Naive B cell (primary cell): Measurements from ENCODE around the gene SERPINB13. TPM values are rescaled to one million over a fixed set of nuclear protein-coding genes. Genes with fewer than 3 reads are reported as not detected.
"Not testable (repeated sequence)": the region's sequence is repeated elsewhere in the genome, so short reads cannot be mapped to it uniquely, and the experiment has no call there.

Source experiments
- ATAC-seq, 2 donors: fragments of 150-1000 bp; cut with Tn5 transposase; 2 replicates each; pipeline ENCODE4 v1.10.0; 2021; ENCODE audit warnings: low read depth in 2 of 2, mild to moderate bottlenecking in 2 of 2, moderate library complexity in 2 of 2
- DNase-seq: peaks from one replicate; pipeline ENCODE4 v3.0.0; 2022
- H3K27ac Mint-ChIP-seq, 6 donors: one replicate each; pipeline ENCODE4 v1.8.0; 2020 to 2022; ENCODE audit warnings: mild to moderate bottlenecking in 6 of 6, mixed read lengths in 6 of 6, moderate library complexity in 5 of 6, inconsistent platforms in 2 of 6
- H3K27me3 Mint-ChIP-seq, 3 donors: one replicate each; pipeline ENCODE4 v1.8.0; 2021 to 2022; ENCODE audit warnings: mixed read lengths in 3 of 3, mild to moderate bottlenecking in 1 of 3
- H3K36me3 Mint-ChIP-seq, 2 donors: one replicate each; pipeline ENCODE4 v1.8.0; 2020 to 2022; ENCODE audit warnings: mixed read lengths in 2 of 2, inconsistent platforms in 1 of 2, mild to moderate bottlenecking in 1 of 2
- H3K4me1 Mint-ChIP-seq, 3 donors: one replicate each; pipeline ENCODE4 v1.8.0; 2020 to 2022; ENCODE audit warnings: mixed read lengths in 3 of 3, inconsistent platforms in 1 of 3, mild to moderate bottlenecking in 1 of 3, moderate library complexity in 1 of 3
- H3K4me3 Mint-ChIP-seq, 8 donors: one replicate each; pipeline ENCODE4 v1.8.0; 2020 to 2022; ENCODE audit warnings: mild to moderate bottlenecking in 8 of 8, mixed read lengths in 8 of 8, moderate library complexity in 8 of 8, inconsistent platforms in 2 of 8
- H3K9me3 Mint-ChIP-seq, 7 donors: one replicate each; pipeline ENCODE4 v1.8.0; 2020 to 2022; ENCODE audit warnings: mixed read lengths in 7 of 7, mild to moderate bottlenecking in 5 of 7, inconsistent platforms in 2 of 7, moderate library complexity in 1 of 7
- polyA plus RNA-seq, 6 donors: library from polyadenylated mRNA; unstranded; fragments of 300-500 nt; fragmentation: Illumina TruSeq; gene quantifications; one replicate each; pipeline ENCODE4 v1.2.3, GENCODE V29; 2021; ENCODE audit warnings: low read depth in 6 of 6

SERPINB13 gene
- polyA plus RNA-seq, 6 donors from 2014 or later: not detected

DNA sequence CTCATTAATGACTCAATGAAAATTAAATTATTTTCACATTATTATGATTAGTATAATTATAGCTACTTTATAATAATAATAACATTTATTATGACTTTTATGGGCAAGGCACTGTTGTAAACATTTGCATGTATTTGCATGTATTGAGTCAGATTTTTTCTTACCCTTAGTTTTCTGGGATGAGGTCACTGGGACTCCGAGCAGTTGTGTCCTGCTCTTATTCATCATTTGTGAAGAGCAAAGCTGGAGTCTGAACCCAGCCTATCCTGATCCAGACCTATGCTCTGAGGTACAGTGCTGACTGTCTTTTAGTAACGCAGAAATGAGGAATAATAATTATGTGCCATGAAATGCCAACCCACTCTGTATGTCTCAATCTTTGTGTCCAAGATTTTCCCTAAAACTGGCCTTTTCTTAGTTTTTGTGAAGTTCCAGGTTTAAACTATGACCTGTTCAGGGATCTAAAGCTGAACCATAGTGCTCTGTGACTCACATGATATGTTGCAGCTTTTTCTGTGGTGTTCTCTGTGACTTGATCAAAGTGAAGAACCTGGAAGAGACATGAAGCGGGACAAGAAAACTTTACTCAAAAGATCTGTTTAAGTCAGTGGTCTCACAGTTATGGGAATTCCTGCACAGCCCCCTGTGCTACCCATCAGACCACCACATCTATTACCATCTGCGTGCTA, 55.7 kb downstream of the SERPINB13 start:
- H3K9me3 Mint-ChIP-seq, ATAC-seq, DNase-seq, H3K27ac Mint-ChIP-seq, H3K4me3 Mint-ChIP-seq, H3K4me1 Mint-ChIP-seq, H3K36me3 Mint-ChIP-seq, H3K27me3 Mint-ChIP-seq: not testable (repeated sequence)

GRCh38 chr18:63644142-63644541, 57.0 kb downstream of the SERPINB13 start, which contains the start of gene SERPINB4:
Gene SERPINB4 (minus strand): TSS chr18:63644256. CDS start chr18:63643577, 679 bp downstream.
- DNase-seq, H3K4me1 Mint-ChIP-seq, H3K4me3 Mint-ChIP-seq, H3K27ac Mint-ChIP-seq, H3K9me3 Mint-ChIP-seq, ATAC-seq, H3K27me3 Mint-ChIP-seq, H3K36me3 Mint-ChIP-seq: not testable (repeated sequence)

DNA sequence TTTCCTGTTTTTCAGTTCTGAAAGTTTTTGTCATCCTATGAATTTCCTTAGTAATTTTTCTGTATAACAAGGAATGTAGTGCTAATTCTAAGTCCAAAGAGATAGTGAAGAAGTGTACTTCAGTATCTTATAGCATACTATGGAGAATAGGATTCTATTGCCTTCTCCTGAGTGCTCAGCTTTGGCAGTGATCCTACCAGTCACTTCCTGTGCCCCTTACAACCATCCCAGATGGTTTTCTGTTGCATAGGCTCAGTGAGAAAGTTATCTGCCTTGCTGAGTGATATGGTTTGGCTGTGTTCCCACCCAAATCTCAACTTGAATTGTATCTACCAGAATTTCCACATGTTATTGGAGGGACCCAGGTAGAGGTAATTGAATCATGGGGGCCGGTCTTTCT, 57.6 kb downstream of the SERPINB13 start:
- not testable (repeated sequence) for H3K36me3 Mint-ChIP-seq, DNase-seq, ATAC-seq, H3K27me3 Mint-ChIP-seq, H3K9me3 Mint-ChIP-seq, H3K27ac Mint-ChIP-seq, H3K4me1 Mint-ChIP-seq, H3K4me3 Mint-ChIP-seq

DNA sequence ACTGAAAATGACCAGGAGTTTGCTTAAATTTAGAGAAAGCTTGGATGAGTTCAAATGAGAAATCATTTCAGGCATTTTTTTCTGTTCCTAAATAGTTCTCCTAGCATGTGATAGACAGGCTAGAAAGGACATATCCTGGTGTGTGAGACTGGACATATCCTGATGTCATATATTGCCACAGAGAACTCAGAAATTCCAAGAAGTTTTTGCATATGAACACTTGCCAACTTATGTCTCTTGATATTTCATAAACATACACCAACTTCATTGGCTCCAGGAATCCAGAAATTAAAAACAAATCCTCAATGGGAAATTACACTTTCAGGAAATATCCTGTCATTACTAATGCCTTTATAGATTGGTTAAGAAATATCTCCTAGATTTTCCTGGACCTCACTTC, 59.8 kb downstream of the SERPINB13 start:
- Mint-ChIP-seq H3K36me3 (no peaks in the 10 kb centered on the region), H3K27ac (no peak overlapping the region), H3K4me3 (no peak overlapping the region), H3K4me1 (no peaks in the 10 kb centered on the region), H3K27me3 (no peaks in the 10 kb centered on the region), H3K9me3 (peaks cover 0 to 2% (median 0%) of the 10 kb centered on the region in 7 donors)
- no peak for DNase-seq
- no peak for ATAC-seq

DNA sequence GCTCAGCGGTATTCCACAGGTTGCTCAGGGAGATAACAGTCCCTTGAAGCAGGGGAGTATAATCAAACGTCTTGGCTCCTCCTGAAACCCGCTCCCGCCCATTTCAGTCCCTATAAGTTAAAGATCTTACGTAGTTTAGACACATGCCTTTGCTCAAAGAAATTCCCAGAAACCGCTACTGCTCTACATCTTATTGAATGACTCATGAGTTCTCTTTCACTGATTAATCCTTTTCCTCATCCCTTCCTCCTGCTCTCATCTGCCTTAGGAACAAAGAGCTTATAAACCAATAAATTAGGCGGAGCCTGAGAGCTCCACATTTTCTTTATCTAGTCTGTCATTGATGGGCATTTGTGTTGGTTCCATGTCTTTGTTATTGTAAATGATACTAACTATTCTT, 61.1 kb downstream of the SERPINB13 start:
- no peak for ATAC-seq

More for the DNA sequence above, 61.1 kb downstream of the SERPINB13 start:
- Mint-ChIP-seq H3K4me3 (no peak overlapping the region), H3K9me3 (peaks cover 0 to 2% (median 0%) of the 10 kb centered on the region in 7 donors), H3K27me3 (no peaks in the 10 kb centered on the region), H3K4me1 (no peaks in the 10 kb centered on the region), H3K36me3 (no peaks in the 10 kb centered on the region), H3K27ac (no peak overlapping the region)
- DNase-seq: no peak

Other genes starting within 250 kb of the SERPINB13 start
- 10 to 100 TPM; 18.9 to 47.1 (median 38.2) TPM for gene KDSR, start 220.1 kb upstream of the SERPINB13 start, polyA plus RNA-seq
- 10 to 100 TPM; 36.6 to 89.8 (median 71.6) TPM for gene VPS4B, start 164.9 kb upstream of the SERPINB13 start, polyA plus RNA-seq
- gene SERPINB5, start 110.4 kb upstream of the SERPINB13 start, polyA plus RNA-seq: not detected
- gene SERPINB12, start 45.0 kb upstream of the SERPINB13 start, polyA plus RNA-seq: not detected
- not detected for gene SERPINB4, start 56.9 kb downstream of the SERPINB13 start, polyA plus RNA-seq
- gene SERPINB3, start 74.5 kb downstream of the SERPINB13 start, polyA plus RNA-seq: not detected
- not detected for gene SERPINB11, start 115.6 kb downstream of the SERPINB13 start, polyA plus RNA-seq
- not detected for gene SERPINB7, start 188.1 kb downstream of the SERPINB13 start, polyA plus RNA-seq